Fibroblast of the conjunctiva (primary cell): ENCODE data around the gene PDZD2.
"Not testable (repeated sequence)": the region's sequence is repeated elsewhere in the genome, so short reads cannot be mapped to it uniquely, and the experiment has no call there.

Experiments
- DNase-seq: peaks from one replicate; pipeline ENCODE4 v3.0.0-alpha.2; 2010; ENCODE audit warnings: low read depth

PDZD2 gene

DNA sequence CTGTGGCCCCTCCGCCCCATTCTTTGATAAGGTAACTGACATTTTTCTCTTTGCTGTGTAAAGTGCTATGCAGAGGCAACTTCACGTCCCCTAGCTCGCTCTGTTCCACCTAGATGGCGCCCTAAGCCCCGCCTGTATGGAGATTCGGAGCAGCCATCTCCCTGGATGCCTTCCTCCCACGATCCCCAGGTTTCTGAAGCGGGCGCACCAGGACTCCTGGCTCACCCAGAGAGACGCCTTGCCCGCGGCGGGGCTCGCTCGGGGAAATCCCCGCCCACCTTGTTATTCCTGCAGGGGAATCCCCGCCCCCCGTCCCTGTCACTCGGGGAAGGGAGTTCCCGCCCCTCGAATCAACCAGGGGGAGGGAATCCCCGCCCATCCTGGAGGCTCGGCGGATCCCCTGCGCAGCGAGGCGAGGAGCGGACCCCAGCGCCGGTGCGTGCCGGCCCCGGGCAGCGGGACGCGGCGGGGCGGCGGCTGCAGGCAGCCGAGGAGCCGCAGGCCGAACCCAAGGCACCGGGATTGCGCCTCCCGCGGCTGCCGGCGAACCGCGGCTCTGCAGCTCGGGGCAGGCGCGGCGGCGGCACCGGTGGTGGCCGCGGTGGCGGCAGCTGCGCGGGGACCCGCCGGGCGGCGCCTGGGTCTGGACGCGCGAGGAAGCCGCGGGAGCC, at the start of gene PDZD2:
Gene PDZD2 (plus strand): TSS at position 384 of the 671 bp plus-strand sequence.
- DNase-seq: peak; percentile 10

DNA sequence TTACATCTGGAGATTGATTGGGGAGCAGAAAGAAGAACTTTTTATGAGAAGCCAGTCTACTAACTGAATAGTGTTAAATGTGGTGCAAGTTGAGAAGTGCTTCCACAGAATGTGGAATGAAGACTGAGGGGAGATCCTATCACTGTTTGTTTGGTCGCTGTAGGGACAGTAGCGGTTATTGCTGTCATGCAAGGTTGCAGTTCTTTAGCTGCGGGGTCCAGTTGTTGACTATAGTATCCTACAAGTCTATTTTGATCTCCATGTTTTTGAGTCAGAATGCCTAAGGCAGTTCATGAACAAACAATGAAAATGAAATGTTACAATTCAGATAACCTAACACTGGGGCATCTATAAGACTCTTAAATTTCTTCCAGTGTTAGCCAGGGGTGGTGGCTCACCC, 45.3 kb upstream of the PDZD2 start:
- no peak for DNase-seq

DNA sequence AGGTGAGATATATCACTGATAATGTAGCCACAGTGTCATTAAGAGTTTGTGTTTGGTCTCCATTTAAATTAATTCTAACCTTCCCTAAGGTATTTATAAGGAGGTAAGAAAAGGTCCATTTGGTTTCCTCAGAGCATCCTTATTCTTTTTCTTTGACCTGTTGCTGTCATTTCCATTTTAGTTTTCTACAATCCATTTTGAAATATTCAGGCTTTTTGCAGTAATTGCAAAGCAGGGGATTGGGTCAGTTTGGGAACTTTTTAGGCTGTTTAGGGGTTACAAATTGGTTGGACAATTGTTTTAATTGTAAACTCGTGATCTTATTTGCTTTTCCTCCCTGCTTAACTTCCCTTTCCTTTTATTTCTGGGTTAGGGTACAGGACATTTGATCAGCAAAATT, 42.6 kb upstream of the PDZD2 start:
- DNase-seq: no peak

DNA sequence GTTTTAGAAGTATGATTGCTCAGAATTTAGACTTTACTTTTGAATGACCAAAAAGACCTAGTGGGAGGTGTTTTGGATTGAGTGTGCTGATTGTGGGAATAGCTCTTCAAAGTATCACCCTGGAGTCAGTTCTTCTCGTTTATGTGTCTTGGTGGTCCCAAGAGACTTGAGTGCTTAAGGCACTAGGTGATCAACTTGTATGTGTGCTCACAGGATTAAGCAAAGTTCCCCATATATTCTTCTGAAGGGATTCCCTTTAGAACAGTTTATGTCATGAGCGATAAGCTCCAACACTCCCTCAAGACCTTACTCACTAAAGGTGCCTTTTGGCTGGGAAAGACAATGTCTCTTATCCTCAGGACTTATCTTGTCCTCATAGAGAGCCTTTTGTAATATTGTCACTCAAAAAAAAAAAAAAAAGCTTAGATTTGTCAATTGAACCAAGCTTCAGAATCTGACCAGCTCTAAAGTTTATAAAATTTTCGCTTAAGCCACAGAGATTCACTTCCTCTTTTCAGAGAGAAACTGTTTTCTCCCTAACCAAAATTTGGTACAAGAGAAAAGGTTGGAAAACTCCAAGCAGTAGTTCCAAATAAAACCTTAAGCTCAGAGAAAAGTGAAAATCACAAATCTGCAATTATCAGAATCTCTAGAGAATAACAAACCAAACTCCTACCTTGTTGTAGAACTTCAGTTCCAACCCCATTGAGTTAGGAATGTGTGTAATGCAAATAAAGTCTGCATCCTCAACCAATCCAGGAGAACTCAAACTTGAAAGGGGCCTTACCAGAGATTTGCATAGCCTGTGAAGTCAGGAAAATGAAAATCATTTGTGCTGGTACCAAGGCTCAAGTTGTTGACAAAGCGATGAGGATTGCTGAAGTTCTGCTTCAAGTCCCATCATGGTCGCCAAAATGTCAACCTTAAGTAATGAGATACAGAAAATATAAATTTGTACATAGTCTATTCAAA, 40.0 kb upstream of the PDZD2 start:
- no peak for DNase-seq

DNA sequence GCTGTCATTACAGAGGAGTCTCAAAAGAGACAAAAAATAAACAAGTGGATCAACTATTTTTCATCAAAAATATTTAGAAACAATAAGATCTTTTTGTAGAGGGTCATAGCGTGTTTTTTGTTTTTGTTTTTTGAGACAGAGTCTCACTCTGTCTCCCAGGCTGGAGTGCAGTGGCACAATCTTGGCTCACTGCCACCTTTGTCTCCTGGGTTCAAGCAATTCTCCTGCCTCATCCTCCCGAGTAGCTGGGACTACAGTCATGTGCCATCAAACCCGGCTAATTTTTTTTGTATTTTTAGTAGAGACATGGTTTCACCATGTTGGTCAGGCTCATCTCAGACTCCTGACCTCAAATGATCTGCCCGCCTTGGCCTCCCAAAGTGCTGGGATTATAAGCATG, 36.6 kb upstream of the PDZD2 start:
- DNase-seq: not testable (repeated sequence)

DNA sequence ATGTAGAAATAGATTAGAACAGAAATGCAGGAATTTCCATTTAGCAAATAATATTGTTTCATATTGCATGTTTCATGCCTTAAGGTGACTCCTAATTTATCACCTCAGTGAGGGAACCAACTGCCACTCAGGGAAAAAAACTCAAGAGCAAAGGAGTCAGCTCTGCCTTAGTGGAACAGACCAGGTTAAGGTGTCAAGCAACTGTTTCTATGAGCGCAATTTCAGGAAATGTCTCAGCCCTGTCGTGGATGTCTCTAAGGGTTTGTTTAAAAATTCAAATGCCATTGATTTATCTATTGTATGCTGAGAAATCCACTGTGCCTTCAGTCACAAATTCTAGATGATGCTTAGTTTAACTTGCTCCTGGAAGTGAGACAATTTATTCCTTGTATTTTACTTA, 34.7 kb upstream of the PDZD2 start:
- DNase-seq: no peak

DNA sequence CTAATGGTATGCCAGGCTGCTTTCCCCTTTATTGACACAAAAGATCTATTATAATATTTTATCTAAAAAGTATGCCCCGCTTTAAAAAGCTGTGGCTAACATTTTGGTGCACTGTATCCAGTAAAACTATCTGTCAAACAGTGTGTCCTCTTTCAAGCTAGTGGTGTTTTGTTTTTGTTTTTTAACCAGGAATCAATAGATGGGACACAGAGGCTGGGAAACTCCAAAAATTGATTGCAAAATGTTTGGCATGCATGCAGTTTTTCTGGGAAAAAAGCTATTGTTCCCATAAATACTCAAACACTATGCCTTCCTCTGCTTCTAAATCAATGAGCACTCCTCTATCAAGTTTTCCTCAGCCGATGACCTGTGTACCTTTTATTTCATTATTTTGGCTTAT, 34.3 kb upstream of the PDZD2 start:
- DNase-seq: no peak

DNA sequence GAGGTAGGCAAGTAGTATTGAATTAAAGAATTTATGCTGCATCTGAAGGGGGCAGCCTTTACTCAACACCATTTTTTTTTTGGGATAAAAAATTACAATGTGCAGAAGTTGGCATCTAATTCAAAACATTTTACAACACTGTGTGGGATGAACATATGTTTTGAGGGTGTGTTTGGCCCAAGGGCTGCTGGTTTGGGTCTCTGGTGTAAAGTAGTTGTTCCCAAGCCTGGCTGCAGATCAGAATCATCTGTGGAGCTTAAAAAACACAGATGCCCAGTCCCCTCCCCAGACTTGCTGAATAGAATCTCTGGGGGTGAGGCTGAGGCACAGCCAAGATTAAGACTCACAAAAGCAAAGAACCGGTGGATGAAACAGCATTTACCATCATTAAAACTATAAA, 33.0 kb upstream of the PDZD2 start:
- DNase-seq: no peak

DNA sequence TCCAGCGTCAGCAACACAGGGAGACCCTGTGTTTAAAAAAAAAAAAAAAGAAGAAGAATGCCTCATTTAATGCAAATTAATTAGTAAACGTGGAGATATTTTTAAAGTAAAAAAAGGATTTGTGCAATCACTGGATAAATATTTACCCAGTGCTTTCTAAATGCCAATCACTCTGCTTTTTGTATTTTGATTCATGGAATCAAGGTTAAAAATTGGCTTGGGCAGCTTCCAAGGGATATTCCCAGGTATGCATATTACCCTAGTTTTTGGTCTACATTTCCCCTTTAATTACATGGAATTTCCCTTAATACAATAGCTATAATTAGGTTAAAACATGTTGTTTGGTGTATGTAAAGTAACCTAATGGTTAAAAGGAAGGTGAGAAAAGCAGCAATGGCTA, 31.4 kb upstream of the PDZD2 start:
- DNase-seq: no peak

DNA sequence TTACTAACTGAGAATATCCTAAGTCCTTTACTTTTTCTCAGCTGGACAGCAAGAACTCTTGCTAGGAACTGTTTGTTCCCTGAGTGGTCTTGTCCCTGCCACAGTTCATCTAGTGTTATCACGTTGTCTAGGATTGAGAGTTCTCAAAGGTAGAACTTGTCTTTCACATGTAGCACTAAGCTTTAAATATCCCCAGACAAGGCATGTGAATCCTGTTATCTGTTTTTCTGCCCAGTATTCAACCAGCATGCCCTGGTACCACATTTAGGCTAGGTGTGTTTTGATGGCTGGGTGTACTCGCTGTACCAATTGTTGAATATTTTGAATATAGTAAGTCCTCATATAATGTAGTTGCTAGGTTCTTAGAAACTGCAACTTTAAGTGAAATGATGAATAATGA, 27.9 kb upstream of the PDZD2 start:
- no peak for DNase-seq

DNA sequence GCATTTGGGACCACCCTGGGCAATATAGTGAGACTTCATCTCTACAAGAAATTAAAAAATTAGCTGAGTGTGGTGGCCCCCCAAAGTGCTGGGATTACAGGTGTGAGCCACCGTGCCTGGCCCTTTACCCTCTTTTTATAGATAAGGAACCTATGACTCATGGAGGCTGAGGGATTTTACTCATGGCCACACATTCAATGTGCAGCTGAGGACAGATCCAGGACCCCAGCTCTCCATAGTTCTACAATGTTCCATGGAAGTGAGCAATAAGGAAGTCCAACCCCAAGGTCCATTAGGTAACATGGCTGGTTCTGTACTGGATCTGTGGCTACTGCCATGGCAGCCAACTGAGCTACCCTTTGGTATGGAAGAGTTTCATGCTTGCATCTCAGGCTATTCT, 25.3 kb upstream of the PDZD2 start:
- no peak for DNase-seq

DNA sequence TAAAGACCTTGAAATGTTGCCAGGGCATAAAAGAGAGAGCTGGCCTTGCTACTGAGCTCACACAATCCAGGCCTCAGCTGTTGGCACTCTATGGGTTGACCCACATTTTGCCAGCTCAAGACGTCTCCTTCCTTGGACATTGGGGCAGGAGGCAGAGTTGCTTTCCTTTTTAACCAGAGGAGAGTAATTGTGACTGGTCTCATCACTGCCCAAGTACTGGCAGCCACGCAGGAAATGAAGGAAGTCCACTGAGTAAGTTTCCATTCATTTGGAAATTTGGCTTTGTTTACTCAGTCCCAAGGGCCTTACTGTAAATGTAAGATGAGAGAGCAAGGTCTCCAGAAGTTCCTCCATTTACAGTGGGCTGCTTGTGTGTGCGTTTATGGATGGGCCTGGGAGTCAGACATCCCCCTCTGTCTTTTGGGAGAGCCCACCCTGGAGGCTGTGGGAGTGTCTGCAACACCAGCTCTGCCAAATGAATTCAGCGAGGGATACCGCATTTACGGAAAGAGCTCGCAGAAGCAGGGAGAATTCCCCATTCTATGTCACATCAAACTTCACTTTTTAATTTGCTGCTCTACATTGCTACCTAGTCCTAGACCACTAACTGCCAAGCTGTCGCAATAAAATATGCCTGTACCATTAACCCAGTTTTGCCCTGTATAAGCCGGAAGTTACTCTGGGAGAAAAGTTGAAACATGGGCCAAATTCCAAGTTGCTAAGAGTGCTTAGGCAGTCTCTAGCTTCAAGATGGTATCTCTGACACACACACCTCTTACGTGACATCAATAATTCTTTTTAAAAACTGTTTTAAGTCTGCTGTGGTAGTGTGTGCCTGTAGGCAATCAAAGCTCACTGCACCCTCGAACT, 24.5 kb upstream of the PDZD2 start:
- no peak for DNase-seq

DNA sequence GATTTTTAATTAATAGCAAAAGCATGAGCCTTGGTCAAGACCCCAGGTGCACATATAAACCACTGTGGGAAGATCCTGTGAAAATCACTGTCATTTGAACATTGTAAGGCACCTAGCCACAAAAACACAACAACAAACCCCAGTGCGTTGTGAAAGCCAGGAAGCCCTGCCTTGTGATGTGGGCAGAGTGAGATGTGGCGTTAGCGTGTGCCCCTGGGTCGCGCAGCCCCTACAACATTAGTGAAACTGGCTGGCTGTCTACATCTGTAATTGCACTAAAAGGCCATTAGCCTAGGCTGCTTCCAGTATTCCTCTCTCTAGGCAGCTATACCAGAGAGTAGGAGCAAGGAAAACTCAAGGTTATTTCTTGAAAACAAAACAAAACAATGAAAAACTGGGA, 21.1 kb upstream of the PDZD2 start:
- no peak for DNase-seq

DNA sequence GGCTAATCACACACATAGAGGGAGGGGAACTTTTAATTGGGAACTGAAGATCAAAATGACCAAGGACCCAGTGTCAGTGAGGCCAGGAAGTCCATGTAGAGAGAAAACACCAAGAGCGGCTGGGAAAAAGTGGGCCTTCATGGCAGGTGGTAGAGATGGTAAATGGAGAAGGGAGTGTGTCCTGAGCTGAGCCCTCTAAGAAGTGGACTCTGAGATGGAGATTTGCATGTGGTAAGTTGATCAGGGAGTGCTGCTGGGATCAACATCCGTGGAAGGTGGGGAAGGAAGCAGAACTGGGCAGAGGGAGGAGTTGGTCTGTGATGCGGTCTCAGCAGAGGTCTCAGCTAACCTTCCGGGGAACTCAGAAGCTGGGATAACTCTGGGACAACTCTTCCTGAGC, 18.9 kb upstream of the PDZD2 start:
- no peak for DNase-seq

DNA sequence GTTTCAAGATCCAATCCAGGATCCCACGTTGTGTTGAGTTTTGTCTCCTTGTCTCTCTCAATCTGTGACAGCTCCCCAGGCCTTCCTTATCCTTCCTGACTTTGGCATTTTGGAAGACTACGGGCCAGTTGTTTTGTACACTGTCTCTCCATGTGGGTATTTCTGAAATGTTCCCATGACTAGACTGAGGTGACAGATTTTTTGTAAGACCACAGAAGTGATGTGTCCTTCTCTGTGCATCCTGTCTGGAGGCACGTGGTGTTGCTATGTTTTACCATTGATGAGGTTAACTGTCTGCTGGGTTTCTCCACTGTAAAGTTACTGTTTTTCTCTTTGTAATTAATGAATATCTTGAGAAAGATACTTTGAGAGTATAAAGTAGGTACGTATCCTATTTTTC, 15.7 kb upstream of the PDZD2 start:
- no peak for DNase-seq

DNA sequence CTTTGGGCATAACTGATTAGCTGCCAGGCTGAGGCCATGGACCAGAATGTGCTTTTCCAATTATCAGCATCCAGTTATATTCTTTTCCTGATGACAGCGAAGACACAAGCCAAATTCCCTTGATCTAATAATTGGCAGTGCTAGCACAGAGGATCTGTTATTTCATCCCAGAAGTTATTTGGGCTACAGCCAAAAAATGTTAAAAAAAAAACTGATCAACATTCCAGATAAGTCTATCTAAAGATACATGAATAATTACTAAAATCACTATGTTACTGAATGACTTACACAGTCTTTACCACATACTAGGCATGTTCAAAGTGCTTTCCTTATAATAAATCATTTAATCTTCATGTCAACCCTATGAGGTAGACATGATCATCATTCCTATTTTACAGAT, 13.5 kb upstream of the PDZD2 start:
- no peak for DNase-seq

DNA sequence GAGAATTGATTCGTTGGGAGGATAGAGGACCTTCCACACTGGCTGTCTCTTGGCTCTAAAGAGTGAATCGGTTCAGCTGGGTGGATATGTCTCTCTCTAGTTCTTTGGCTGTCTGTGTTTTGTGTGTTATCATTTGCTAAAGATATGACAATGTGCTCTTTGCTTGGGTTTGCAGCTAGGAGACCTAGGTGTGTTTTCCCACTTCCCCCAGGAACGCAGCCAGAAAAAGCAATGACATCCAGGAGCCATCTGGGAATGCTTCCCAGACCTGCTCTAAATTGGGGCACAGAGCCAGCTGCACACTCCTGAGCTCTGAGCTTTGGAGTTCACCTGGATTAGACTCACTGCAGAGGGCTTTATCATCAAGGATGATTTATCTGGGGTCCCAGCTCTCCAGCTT, 12.8 kb upstream of the PDZD2 start:
- no peak for DNase-seq

DNA sequence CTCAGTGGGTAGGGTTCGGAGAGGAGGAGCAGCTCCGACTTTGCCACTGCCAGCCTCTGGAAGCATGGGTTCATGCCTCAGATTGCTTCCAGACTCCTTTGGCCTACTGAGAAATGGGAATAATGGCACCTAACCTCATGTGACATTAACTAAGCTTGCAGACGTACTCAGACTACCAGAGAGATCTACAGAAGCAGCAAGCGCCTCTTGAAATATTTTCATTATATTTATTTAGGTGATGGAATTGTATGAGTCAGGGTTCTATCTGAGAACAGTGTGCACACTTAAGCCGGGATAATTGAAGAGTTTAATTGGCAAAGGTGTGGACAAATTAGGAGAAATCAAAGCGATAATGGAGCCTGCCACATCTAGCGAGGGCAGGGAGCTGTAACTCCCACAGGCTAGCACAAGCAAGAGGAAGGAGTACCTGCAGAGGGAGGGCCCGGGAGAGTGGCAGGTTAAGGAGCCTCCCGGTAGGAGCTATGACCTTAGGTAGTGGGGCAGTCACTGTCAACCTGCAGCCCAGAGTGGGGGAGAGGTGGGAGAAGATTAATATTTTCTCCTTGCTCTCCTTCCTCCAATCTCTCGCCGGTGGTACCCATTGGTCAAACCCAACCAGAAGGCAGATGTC, 12.2 kb upstream of the PDZD2 start:
- DNase-seq: no peak

DNA sequence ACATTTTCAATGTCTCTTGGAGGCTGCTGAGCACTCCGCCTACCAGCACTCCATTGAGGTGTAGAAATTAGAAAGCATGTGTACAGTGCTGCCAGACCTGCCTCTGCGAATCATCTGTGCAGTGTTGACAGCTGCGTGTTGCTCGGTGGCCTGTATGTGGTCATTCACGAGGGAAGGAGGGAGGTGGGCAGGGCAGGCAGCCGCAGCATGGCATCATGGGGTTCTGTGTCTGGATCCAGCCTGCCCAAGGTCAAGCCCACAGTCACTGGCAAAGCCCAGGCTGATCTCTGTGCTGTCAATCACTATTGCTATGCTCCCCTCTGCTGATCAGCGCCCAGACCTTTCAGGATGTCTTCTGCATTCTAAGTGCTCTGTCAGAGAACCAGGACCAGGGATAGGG, 8.0 kb upstream of the PDZD2 start:
- no peak for DNase-seq

DNA sequence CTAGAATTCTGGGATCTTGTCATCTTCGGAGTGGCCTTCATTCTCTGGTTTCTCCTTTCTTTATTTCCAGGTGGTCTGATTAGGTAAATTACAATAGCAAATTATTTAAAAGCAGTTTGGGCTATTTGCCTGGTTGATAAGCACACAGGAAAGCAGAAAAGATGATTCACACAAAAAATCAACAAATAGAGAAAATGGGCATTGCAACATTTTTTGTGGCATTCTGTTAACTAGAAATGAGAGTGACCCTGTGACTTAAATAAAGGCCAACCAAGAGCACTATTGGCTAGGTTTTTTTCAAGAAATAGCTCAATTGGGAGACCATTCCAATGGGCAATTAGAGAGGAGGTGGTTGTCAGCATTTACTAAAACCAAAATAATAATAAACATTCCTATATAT, 6.5 kb upstream of the PDZD2 start:
- DNase-seq: no peak

DNA sequence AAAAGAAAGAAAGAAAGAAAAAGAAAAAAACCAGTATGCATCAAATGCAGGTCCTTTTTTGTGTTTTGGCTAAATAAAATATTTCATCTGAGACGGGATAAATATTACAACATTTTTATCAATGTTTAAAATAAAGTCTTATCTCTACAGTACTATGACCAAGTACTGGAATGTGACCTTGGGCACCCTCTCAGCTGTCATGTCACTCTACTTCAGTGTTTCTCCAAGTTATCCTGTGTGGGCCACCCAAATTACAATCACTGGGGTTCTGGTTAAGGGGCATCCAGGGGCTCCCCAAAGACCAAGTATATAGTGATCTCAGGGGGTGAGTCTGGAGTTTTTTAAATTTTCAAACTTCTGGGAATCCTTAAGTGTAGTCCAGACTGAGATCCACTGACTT, 3.5 kb upstream of the PDZD2 start:
- DNase-seq: no peak

DNA sequence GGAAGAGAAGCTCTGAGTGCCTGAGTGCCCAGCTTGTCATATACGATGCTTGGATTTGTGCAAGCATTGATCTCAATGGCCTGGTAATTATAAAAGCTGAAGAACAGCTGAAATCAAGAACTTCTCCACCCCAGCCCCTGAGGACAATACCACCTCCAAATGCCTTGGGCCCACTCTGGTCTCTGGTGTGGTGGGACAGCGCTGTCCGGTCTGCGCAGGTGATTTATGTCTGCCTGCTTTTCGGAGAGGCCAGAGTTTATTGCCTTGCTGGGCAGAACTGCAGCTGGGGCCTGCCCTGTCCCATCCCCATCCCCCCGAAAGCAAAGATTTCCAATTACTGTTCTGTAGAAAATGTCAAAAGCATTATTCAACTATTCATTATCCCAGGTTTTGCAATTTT, 1.1 kb upstream of the PDZD2 start:
- no peak for DNase-seq
